Smooth muscle cell (in vitro differentiated cells): Measurements from ENCODE around the gene SNX2. TPM values are rescaled to one million over a fixed set of nuclear protein-coding genes. Genes with fewer than 3 reads are reported as not detected.

Source experiments
- DNase-seq: peaks from one replicate; lab custom pipeline; 2025; ENCODE audit not compliant: unreplicated experiment; lab: John Stamatoyannopoulos, UW
- H2AFZ ChIP-seq: fragments of 200-600 bp; sonication (generic); 2 replicates; pipeline ENCODE4 v1.6.0; 2016; ENCODE audit warnings: antibody characterized with exemption, low read depth, mild to moderate bottlenecking
- H3F3A ChIP-seq: fragments of 200-600 bp; sonication (generic); 2 replicates; pipeline ENCODE4 v1.6.0; 2017; ENCODE audit warnings: antibody characterized with exemption, low read depth
- H3K27ac ChIP-seq: fragments of 200-600 bp; sonication (generic); 2 replicates; pipeline ENCODE4 v1.5.1; 2016; ENCODE audit warnings: low read depth, mild to moderate bottlenecking
- H3K27me3 ChIP-seq: fragments of 200-600 bp; sonication (generic); 2 replicates; pipeline ENCODE4 v1.6.1; 2016; ENCODE audit warnings: low read depth, mild to moderate bottlenecking
- H3K36me3 ChIP-seq: fragments of 200-600 bp; sonication (generic); 2 replicates; pipeline ENCODE4 v1.5.1; 2016; ENCODE audit warnings: low read depth
- H3K4me1 ChIP-seq: fragments of 200-600 bp; sonication (generic); 2 replicates; pipeline ENCODE4 v1.5.1; 2016; ENCODE audit warnings: low read depth
- H3K4me2 ChIP-seq: fragments of 200-600 bp; sonication (generic); 2 replicates; pipeline ENCODE4 v1.6.0; 2016; ENCODE audit warnings: mild to moderate bottlenecking
- H3K4me3 ChIP-seq: fragments of 200-600 bp; sonication (generic); 2 replicates; pipeline ENCODE4 v1.5.1; 2016; ENCODE audit warnings: mild to moderate bottlenecking
- H3K79me2 ChIP-seq: fragments of 200-600 bp; sonication (generic); 2 replicates; pipeline ENCODE4 v1.6.0; 2016; ENCODE audit warnings: low read depth, mild to moderate bottlenecking
- H3K9ac ChIP-seq: fragments of 200-600 bp; sonication (generic); 2 replicates; pipeline ENCODE4 v1.6.0; 2016; ENCODE audit warnings: low read depth
- H3K9me3 ChIP-seq: fragments of 200-600 bp; sonication (generic); replicated peaks from 2 replicates; pipeline ENCODE4 v1.5.1; 2016; ENCODE audit warnings: low read depth
- H4K20me1 ChIP-seq: fragments of 200-600 bp; sonication (generic); 2 replicates; pipeline ENCODE4 v1.6.0; 2016; ENCODE audit warnings: low read depth
- CTCF ChIP-seq: fragments of 200-600 bp; sonication (generic); IDR thresholded peaks from 2 replicates; pipeline ENCODE4 v1.5.1; 2017; ENCODE audit warnings: borderline replicate concordance, mild to moderate bottlenecking, antibody characterized with exemption; ENCODE audit not compliant: insufficient read depth, poor library complexity, severe bottlenecking
- WGBS: methylation state at CpG from one replicate; pipeline ENCODE4 v1.1.7; 2016; ENCODE audit warnings: low lambda C conversion rate; 5-methylcytosine and 5-hydroxymethylcytosine counted together
- polyA plus RNA-seq: library from polyadenylated mRNA; unstranded; fragments of >200 nt; fragmentation: Nextera tagmentation; extraction: Ambion mirVana; gene quantifications from 2 replicates; pipeline ENCODE4 v1.2.1, GENCODE V29; 2016
- total RNA-seq: library from RNA; depleted of rRNA; stranded (reverse); fragments of >200 nt; gene quantifications from 2 replicates; pipeline ENCODE4 v1.2.3, GENCODE V29; 2014

The SNX2 gene
- total and polyA plus RNA-seq, 2 experiments from 2014 or later: 70.1 to 89.3 TPM

GRCh38 chr5:122779451-122779850 is 4.6 kb downstream of the SNX2 start:
- peaks cover 95% of the 10 kb centered on the region for H3K79me2 ChIP-seq
- WGBS: 87% methylated on average over 4 of the region's 4 CpGs

GRCh38 chr5:122780296-122780695 is 5.4 kb downstream of the SNX2 start:
- Histone ChIP-seq H2AFZ (no peak overlapping the region), H3K9ac (no peak overlapping the region), H3K4me1 (peaks cover 20% of the 10 kb centered on the region), H3K36me3 (peaks cover 3% of the 10 kb centered on the region), H3K27ac (peak overlapping the region; percentile 40), H4K20me1 (peaks cover 72% of the 10 kb centered on the region), H3K9me3 (no peaks in the 10 kb centered on the region), H3K4me3 (no peak overlapping the region), H3F3A (no peaks in the 10 kb centered on the region), H3K79me2 (peaks cover 100% of the 10 kb centered on the region), H3K4me2 (no peak overlapping the region), H3K27me3 (no peaks in the 10 kb centered on the region)
- DNase-seq: no peak
- no peak for TF ChIP-seq CTCF
- WGBS: 95% methylated on average over 4 of the region's 4 CpGs

More at GRCh38 chr5:122779451-122779850, 4.6 kb downstream of the SNX2 start:
- H3K27ac ChIP-seq: peak overlapping the region; percentile 40
- TF ChIP-seq CTCF: no peak
- H3K4me2 ChIP-seq: no peak overlapping the region
- H3K9ac ChIP-seq: no peak overlapping the region
- no peaks in the 10 kb centered on the region for H3K9me3 ChIP-seq
- H3K4me1 ChIP-seq: peaks cover 20% of the 10 kb centered on the region
- peaks cover 70% of the 10 kb centered on the region for H4K20me1 ChIP-seq
- H2AFZ ChIP-seq: no peak overlapping the region
- no peak for DNase-seq
- H3K4me3 ChIP-seq: no peak overlapping the region
- no peaks in the 10 kb centered on the region for H3K27me3 ChIP-seq
- no peaks in the 10 kb centered on the region for H3F3A ChIP-seq
- H3K36me3 ChIP-seq: no peaks in the 10 kb centered on the region

GRCh38 chr5:122781465-122781864 is 6.6 kb downstream of the SNX2 start:
- Histone ChIP-seq H3F3A (no peaks in the 10 kb centered on the region), H3K36me3 (peaks cover 9% of the 10 kb centered on the region), H3K27me3 (no peaks in the 10 kb centered on the region), H3K27ac (no peak overlapping the region), H3K4me1 (peaks cover 14% of the 10 kb centered on the region), H3K9ac (no peak overlapping the region), H4K20me1 (peaks cover 74% of the 10 kb centered on the region), H2AFZ (no peak overlapping the region), H3K9me3 (no peaks in the 10 kb centered on the region), H3K4me3 (no peak overlapping the region), H3K4me2 (no peak overlapping the region), H3K79me2 (peaks cover 100% of the 10 kb centered on the region)
- DNase-seq: no peak
- TF ChIP-seq CTCF: no peak
- 56% methylated on average over 1 of the region's 1 CpG for WGBS

GRCh38 chr5:122785294-122785693 is 10.4 kb downstream of the SNX2 start:
- no peak overlapping the region for H2AFZ ChIP-seq
- H3K9ac ChIP-seq: no peak overlapping the region
- peaks cover 9% of the 10 kb centered on the region for H3K36me3 ChIP-seq
- no peak for DNase-seq
- H3K4me2 ChIP-seq: no peak overlapping the region
- no peak overlapping the region for H3K27ac ChIP-seq
- H4K20me1 ChIP-seq: peaks cover 71% of the 10 kb centered on the region
- no peaks in the 10 kb centered on the region for H3F3A ChIP-seq
- no peaks in the 10 kb centered on the region for H3K9me3 ChIP-seq
- no peaks in the 10 kb centered on the region for H3K27me3 ChIP-seq
- no peak overlapping the region for H3K4me3 ChIP-seq
- peaks cover 99% of the 10 kb centered on the region for H3K79me2 ChIP-seq
- no peaks in the 10 kb centered on the region for H3K4me1 ChIP-seq
- 100% methylated on average over 1 of the region's 1 CpG for WGBS
- no peak for TF ChIP-seq CTCF
